CD14-positive monocyte (primary cell): Measurements from ENCODE around the gene XKRX. TPM values are rescaled to one million over a fixed set of nuclear protein-coding genes. Genes with fewer than 3 reads are reported as not detected.

Experiments used
- DNase-seq, 3 donors: peaks; one replicate each; pipeline ENCODE4 v3.0.0-alpha.2; 2011 to 2022
- H2AFZ ChIP-seq: 2 replicates; pipeline ENCODE4 v1.6.0; 2012; ENCODE audit warnings: mild to moderate bottlenecking, low read depth, low read length, inconsistent platforms; ENCODE audit not compliant: insufficient read depth, poor library complexity, severe bottlenecking
- H3K27ac ChIP-seq, 2 donors: 1 replicate in 1 of 2; 2 replicates in 1 of 2; pipeline ENCODE4 v1.5.1; 2012 to 2013; ENCODE audit warnings: low read length in 2 of 2, control low read depth in 1 of 2, inconsistent platforms in 1 of 2, low read depth in 1 of 2, mild to moderate bottlenecking in 1 of 2
- H3K27me3 ChIP-seq, 2 donors: one replicate each; pipeline versions ENCODE4 v1.6.0 to v1.6.1; 2011 to 2013; ENCODE audit warnings: low read length in 2 of 2; ENCODE audit not compliant: control insufficient read depth in 2 of 2, insufficient read depth in 2 of 2
- H3K36me3 ChIP-seq, 2 donors: replicated peaks in 1 of 2; 1 replicate in 1 of 2; 2 replicates in 1 of 2; pipeline versions ENCODE4 v1.5.1 to v1.6.1; 2012 to 2013; ENCODE audit warnings: low read length in 2 of 2, control low read depth in 1 of 2, inconsistent platforms in 1 of 2, mild to moderate bottlenecking in 1 of 2; ENCODE audit not compliant: insufficient read depth in 2 of 2, control insufficient read depth in 1 of 2
- H3K4me1 ChIP-seq, 2 donors: 1 replicate in 1 of 2; 2 replicates in 1 of 2; pipeline versions ENCODE4 v1.5.1 to v1.6.1; 2012 to 2013; ENCODE audit warnings: low read length in 2 of 2, control low read depth in 1 of 2, inconsistent platforms in 1 of 2, mild to moderate bottlenecking in 1 of 2, moderate library complexity in 1 of 2; ENCODE audit not compliant: insufficient read depth in 2 of 2, control insufficient read depth in 1 of 2
- H3K4me2 ChIP-seq: replicated peaks from 2 replicates; pipeline ENCODE3; 2012; ENCODE audit warnings: low read length, moderate library complexity, mild to moderate bottlenecking; ENCODE audit not compliant: poor library complexity, severe bottlenecking; ENCODE audit errors: extremely low read depth
- H3K4me3 ChIP-seq, 3 experiments: fragments of 200-600 bp in 1 of 3; sonication (generic) in 1 of 3; replicated peaks in 1 of 3; 1 replicate in 2 of 3; 2 replicates in 1 of 3; pipeline ENCODE4 v1.5.1; 2011 to 2013; ENCODE audit warnings: low read length in 3 of 3, mild to moderate bottlenecking in 3 of 3, control low read depth in 2 of 3, low read depth in 2 of 3, inconsistent platforms in 1 of 3, moderate library complexity in 1 of 3
- H3K79me2 ChIP-seq: 2 replicates; pipeline ENCODE4 v1.6.0; 2012; ENCODE audit warnings: mild to moderate bottlenecking, control low read depth, inconsistent platforms, low read length, moderate library complexity; ENCODE audit not compliant: insufficient read depth
- H3K9ac ChIP-seq: 2 replicates; pipeline ENCODE4 v1.6.0; 2017; ENCODE audit warnings: low read length, mild to moderate bottlenecking; ENCODE audit not compliant: insufficient read depth, poor library complexity, severe bottlenecking
- H3K9me3 ChIP-seq, 2 donors: replicated peaks in 1 of 2; 1 replicate in 1 of 2; 2 replicates in 1 of 2; pipeline versions ENCODE4 v1.5.1 to v1.6.1; 2012 to 2013; ENCODE audit warnings: low read length in 2 of 2, control low read depth in 1 of 2; ENCODE audit not compliant: control insufficient read depth in 1 of 2, insufficient read depth in 1 of 2
- H4K20me1 ChIP-seq: 2 replicates; pipeline ENCODE4 v1.6.0; 2012; ENCODE audit warnings: mild to moderate bottlenecking, low read length, control low read depth, moderate library complexity; ENCODE audit not compliant: insufficient read depth
- H3K27ac Mint-ChIP-seq, 7 donors: one replicate each; pipeline ENCODE4 v1.8.0; 2020; ENCODE audit warnings: mild to moderate bottlenecking in 7 of 7, mixed read lengths in 7 of 7, moderate library complexity in 6 of 7, inconsistent platforms in 2 of 7
- H3K27me3 Mint-ChIP-seq, 3 donors: one replicate each; pipeline ENCODE4 v1.8.0; 2021 to 2022; ENCODE audit warnings: low read depth in 3 of 3, mild to moderate bottlenecking in 3 of 3, mixed read lengths in 3 of 3, moderate library complexity in 3 of 3, inconsistent platforms in 1 of 3
- H3K36me3 Mint-ChIP-seq, 2 donors: one replicate each; pipeline ENCODE4 v1.8.0; 2020; ENCODE audit warnings: mixed read lengths in 2 of 2, inconsistent platforms in 1 of 2, mild to moderate bottlenecking in 1 of 2
- H3K4me1 Mint-ChIP-seq: one replicate; pipeline ENCODE4 v1.8.0; 2020; ENCODE audit warnings: mild to moderate bottlenecking, mixed read lengths
- H3K4me3 Mint-ChIP-seq, 2 donors: one replicate each; pipeline ENCODE4 v1.8.0; 2020; ENCODE audit warnings: mild to moderate bottlenecking in 2 of 2, mixed read lengths in 2 of 2, moderate library complexity in 1 of 2
- H3K9me3 Mint-ChIP-seq, 7 donors: one replicate each; pipeline ENCODE4 v1.8.0; 2020 to 2022; ENCODE audit warnings: mixed read lengths in 7 of 7, mild to moderate bottlenecking in 6 of 7, moderate library complexity in 6 of 7, inconsistent platforms in 2 of 7
- WGBS: methylation state at CpG from one replicate; pipeline ENCODE4 v1.1.5; 2013; ENCODE audit warnings: missing lambda C conversion rate; ENCODE audit not compliant: insufficient coverage; 5-methylcytosine and 5-hydroxymethylcytosine counted together
- intact Hi-C, 2 donors: fragments of 100-400 bp; cut with micrococcal nuclease; formaldehyde crosslinking; loops; one replicate each; pipeline versions ENCODE4 v1.15.0 to v1.15.1; 2023
- polyA plus RNA-seq, 3 donors: library from polyadenylated mRNA; depleted of rRNA in 1 of 3; unstranded in 2 of 3; stranded (reverse) in 1 of 3; fragments of 300-500 nt in 2 of 3; fragments of >200 nt in 1 of 3; fragmentation: Illumina TruSeq in 2 of 3; gene quantifications; 1 replicate in 2 of 3; 2 replicates in 1 of 3; pipeline ENCODE4 v1.2.3, GENCODE V29; 2012 to 2021
- TF ChIP-seq, protein P1 (sequence below): fragments of 200-600 bp; IDR thresholded peaks from one replicate; pipeline ENCODE4 v1.8.0; 2022; ENCODE audit warnings: antibody characterized with exemption, mild to moderate bottlenecking

The XKRX gene
- polyA plus RNA-seq, 3 donors = not detected

DNA sequence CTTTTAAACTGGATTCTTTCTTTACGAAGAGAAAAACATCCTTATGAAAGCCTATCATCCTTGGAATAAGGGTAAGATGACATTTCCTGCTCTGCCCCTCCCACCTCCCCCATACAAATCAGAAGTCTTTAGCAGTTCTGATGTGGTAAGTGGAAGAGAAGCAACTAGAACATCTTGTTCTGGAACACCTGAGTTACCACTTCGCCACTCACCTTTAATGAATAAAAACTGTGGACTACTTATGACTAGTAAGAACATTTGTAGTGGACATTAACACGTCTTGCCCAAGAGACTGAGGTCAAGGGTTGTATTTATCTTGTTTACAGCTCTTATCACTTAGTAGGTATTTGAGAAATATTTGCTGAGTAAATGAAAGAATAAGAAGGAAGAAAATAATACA, 4.3 kb downstream of the XKRX start:
- Histone ChIP-seq H3K4me2 (no peak overlapping the region), H3K9ac (no peak overlapping the region), H2AFZ (no peak overlapping the region), H3K4me1 (no peaks in the 10 kb centered on the region), H3K79me2 (no peaks in the 10 kb centered on the region), H3K9me3 (no peaks in the 10 kb centered on the region), H3K27me3 (peaks cover 5 to 21% of the 10 kb centered on the region in 2 donors), H3K4me3 (no peak overlapping the region), H4K20me1 (no peaks in the 10 kb centered on the region), H3K27ac (no peak overlapping the region), H3K36me3 (no peaks in the 10 kb centered on the region)
- peaks cover 5% of the 10 kb centered on the region for H3K4me1 Mint-ChIP-seq
- H3K36me3 Mint-ChIP-seq = no peaks in the 10 kb centered on the region
- H3K9me3 Mint-ChIP-seq = peaks cover 0 to 7% (median 0%) of the 10 kb centered on the region in 7 donors
- TF ChIP-seq, protein P1, sequence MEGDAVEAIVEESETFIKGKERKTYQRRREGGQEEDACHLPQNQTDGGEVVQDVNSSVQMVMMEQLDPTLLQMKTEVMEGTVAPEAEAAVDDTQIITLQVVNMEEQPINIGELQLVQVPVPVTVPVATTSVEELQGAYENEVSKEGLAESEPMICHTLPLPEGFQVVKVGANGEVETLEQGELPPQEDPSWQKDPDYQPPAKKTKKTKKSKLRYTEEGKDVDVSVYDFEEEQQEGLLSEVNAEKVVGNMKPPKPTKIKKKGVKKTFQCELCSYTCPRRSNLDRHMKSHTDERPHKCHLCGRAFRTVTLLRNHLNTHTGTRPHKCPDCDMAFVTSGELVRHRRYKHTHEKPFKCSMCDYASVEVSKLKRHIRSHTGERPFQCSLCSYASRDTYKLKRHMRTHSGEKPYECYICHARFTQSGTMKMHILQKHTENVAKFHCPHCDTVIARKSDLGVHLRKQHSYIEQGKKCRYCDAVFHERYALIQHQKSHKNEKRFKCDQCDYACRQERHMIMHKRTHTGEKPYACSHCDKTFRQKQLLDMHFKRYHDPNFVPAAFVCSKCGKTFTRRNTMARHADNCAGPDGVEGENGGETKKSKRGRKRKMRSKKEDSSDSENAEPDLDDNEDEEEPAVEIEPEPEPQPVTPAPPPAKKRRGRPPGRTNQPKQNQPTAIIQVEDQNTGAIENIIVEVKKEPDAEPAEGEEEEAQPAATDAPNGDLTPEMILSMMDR = no peak
- intact Hi-C loops = no loop called here
- H3K27ac Mint-ChIP-seq = no peak overlapping the region
- peaks cover 14 to 21% (median 18%) of the 10 kb centered on the region in 3 donors for H3K27me3 Mint-ChIP-seq
- no peak overlapping the region for H3K4me3 Mint-ChIP-seq
- no CpG with 5 or more reads among the region's 3 CpGs for WGBS
- DNase-seq = no peak

DNA sequence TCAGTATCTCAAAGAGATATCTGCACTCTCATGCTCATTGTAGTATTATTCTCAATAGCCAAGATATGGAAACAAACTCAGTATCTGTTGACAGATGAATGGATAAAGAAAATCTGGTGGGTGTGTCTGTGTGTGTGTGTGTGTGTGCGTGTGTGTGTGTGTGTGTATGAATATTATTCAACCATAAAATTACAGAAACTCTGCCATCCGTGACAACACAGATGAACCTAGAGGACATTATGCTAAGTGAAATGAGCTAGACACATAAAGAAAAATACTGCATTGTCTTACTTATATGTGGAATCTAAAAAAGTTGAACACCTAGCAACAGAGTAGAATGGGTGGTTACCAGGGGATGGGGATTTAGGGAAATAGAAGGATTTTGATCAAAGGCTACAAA, 13.2 kb downstream of the XKRX start:
- Mint-ChIP-seq H3K4me3 (no peak overlapping the region), H3K27ac (no peak overlapping the region), H3K27me3 (peaks cover 0 to 5% (median 2%) of the 10 kb centered on the region in 3 donors), H3K9me3 (peaks cover 0 to 2% (median 0%) of the 10 kb centered on the region in 7 donors), H3K36me3 (no peaks in the 10 kb centered on the region), H3K4me1 (no peaks in the 10 kb centered on the region)
- DNase-seq = no peak
- Histone ChIP-seq H3K27me3 (no peaks in the 10 kb centered on the region), H3K79me2 (no peaks in the 10 kb centered on the region), H3K36me3 (no peaks in the 10 kb centered on the region), H3K27ac (no peak overlapping the region), H3K4me3 (no peak overlapping the region), H3K4me1 (no peaks in the 10 kb centered on the region), H3K9me3 (no peaks in the 10 kb centered on the region), H3K9ac (no peak overlapping the region), H3K4me2 (no peak overlapping the region), H4K20me1 (no peaks in the 10 kb centered on the region), H2AFZ (no peak overlapping the region)
- WGBS = no CpG with 5 or more reads among the region's 2 CpGs
- TF ChIP-seq, protein P1 = no peak
- intact Hi-C loops = no loop called here
